Superior temporal gyrus (tissue), 1 donor: ENCODE results near the gene MEGF10.

ENCODE experiments used
- DNase-seq: peaks from one replicate; pipeline ENCODE4 v3.0.0-alpha.2; 2016; ENCODE audit errors: extremely low spot score

MEGF10 gene

GRCh38 chr5:127411381-127411780, 120.8 kb downstream of the MEGF10 start:
- no peak for DNase-seq

- no peak for DNase-seq
Observed at GRCh38 chr5:127412698-127413097, 122.1 kb downstream of the MEGF10 start.

GRCh38 chr5:127415034-127415433, 124.4 kb downstream of the MEGF10 start:
- DNase-seq: no peak

GRCh38 chr5:127416906-127417305, 126.3 kb downstream of the MEGF10 start:
- no peak for DNase-seq

- no peak for DNase-seq
Observed at GRCh38 chr5:127417528-127417927, 126.9 kb downstream of the MEGF10 start.

GRCh38 chr5:127418367-127418766, 127.8 kb downstream of the MEGF10 start:
- DNase-seq: no peak

- no peak for DNase-seq
Observed at GRCh38 chr5:127418974-127419682, 128.5 kb downstream of the MEGF10 start.

GRCh38 chr5:127419683-127420257, 129.2 kb downstream of the MEGF10 start:
- no peak for DNase-seq

- DNase-seq: no peak
Observed at GRCh38 chr5:127420758-127421157, 130.2 kb downstream of the MEGF10 start.

- no peak for DNase-seq
Observed at GRCh38 chr5:127421471-127421870, 130.9 kb downstream of the MEGF10 start.

GRCh38 chr5:127423173-127423798, 132.7 kb downstream of the MEGF10 start:
- no peak for DNase-seq

GRCh38 chr5:127425037-127425436, 134.4 kb downstream of the MEGF10 start:
- no peak for DNase-seq

- no peak for DNase-seq
Observed at GRCh38 chr5:127425868-127426267, 135.3 kb downstream of the MEGF10 start.

- DNase-seq: no peak
Observed at GRCh38 chr5:127426661-127427060, 136.1 kb downstream of the MEGF10 start.

- DNase-seq: no peak
Observed at GRCh38 chr5:127428276-127428675, 137.7 kb downstream of the MEGF10 start.

- peak; percentile 87 for DNase-seq
Observed at GRCh38 chr5:127428748-127429147, 138.2 kb downstream of the MEGF10 start.

GRCh38 chr5:127429928-127430327, 139.3 kb downstream of the MEGF10 start:
- no peak for DNase-seq

- DNase-seq: no peak
Observed at GRCh38 chr5:127430627-127431026, 140.0 kb downstream of the MEGF10 start.

GRCh38 chr5:127431977-127432585, 141.5 kb downstream of the MEGF10 start:
- no peak for DNase-seq

GRCh38 chr5:127433526-127433925, 142.9 kb downstream of the MEGF10 start:
- no peak for DNase-seq

- DNase-seq: no peak
Observed at GRCh38 chr5:127434588-127434987, 144.0 kb downstream of the MEGF10 start.

- no peak for DNase-seq
Observed at GRCh38 chr5:127435821-127436220, 145.2 kb downstream of the MEGF10 start.

GRCh38 chr5:127439644-127440043, 149.0 kb downstream of the MEGF10 start:
- no peak for DNase-seq
